ENCODE measurements around the gene ARMC5. TPM values are rescaled to one million over a fixed set of nuclear protein-coding genes. Genes with fewer than 3 reads are reported as not detected.
"Not testable (repeated sequence)": the region's sequence is repeated elsewhere in the genome, so short reads cannot be mapped to it uniquely, and the experiment has no call there.

Gene ARMC5
- total RNA-seq: 12.1 and 16.3 TPM in 2 replicates

GRCh38 chr16:31458844-31459686 is at the start of gene ARMC5:
ARMC5 (plus strand) TSS chr16:31459501; CDS start chr16:31459525, 24 bp downstream.
- peak; percentile 97 to 99 for DNase-seq (ENCODE audit: low read depth in 2 of 2)

GRCh38 chr16:31410082-31410481 is 49.2 kb upstream of the ARMC5 start:
- DNase-seq (ENCODE audit: low read depth in 2 of 2): no peak

- no peak for DNase-seq (ENCODE audit: low read depth in 2 of 2)
These were observed 48.1 kb upstream of the ARMC5 start for GRCh38 chr16:31411024-31411844.

GRCh38 chr16:31412750-31413149 is 46.6 kb upstream of the ARMC5 start:
- no peak for DNase-seq (ENCODE audit: low read depth in 2 of 2)

GRCh38 chr16:31413381-31413780 is 45.9 kb upstream of the ARMC5 start:
- no peak for DNase-seq (ENCODE audit: low read depth in 2 of 2)

- DNase-seq (ENCODE audit: low read depth in 2 of 2): no peak
These were observed 45.4 kb upstream of the ARMC5 start for GRCh38 chr16:31413943-31414342.

- DNase-seq (ENCODE audit: low read depth in 2 of 2): no peak
These were observed 44.6 kb upstream of the ARMC5 start for GRCh38 chr16:31414706-31415105.

GRCh38 chr16:31416371-31416770 is 42.9 kb upstream of the ARMC5 start:
- no peak for DNase-seq (ENCODE audit: low read depth in 2 of 2)

- not testable (repeated sequence) for DNase-seq (ENCODE audit: low read depth in 2 of 2)
These were observed 42.3 kb upstream of the ARMC5 start for GRCh38 chr16:31417036-31417435.

- no peak for DNase-seq (ENCODE audit: low read depth in 2 of 2)
These were observed 41.4 kb upstream of the ARMC5 start for GRCh38 chr16:31417916-31418315.

- no peak for DNase-seq (ENCODE audit: low read depth in 2 of 2)
These were observed 39.3 kb upstream of the ARMC5 start for GRCh38 chr16:31420037-31420436.

GRCh38 chr16:31421587-31421986 is 37.7 kb upstream of the ARMC5 start:
- no peak for DNase-seq (ENCODE audit: low read depth in 2 of 2)

GRCh38 chr16:31423241-31423640 is 36.1 kb upstream of the ARMC5 start:
- no peak for DNase-seq (ENCODE audit: low read depth in 2 of 2)

GRCh38 chr16:31423801-31424200 is 35.5 kb upstream of the ARMC5 start:
- DNase-seq (ENCODE audit: low read depth in 2 of 2): no peak

- DNase-seq (ENCODE audit: low read depth in 2 of 2): peak in 1 of 2 donors; percentile 14
These were observed 31.6 kb upstream of the ARMC5 start for GRCh38 chr16:31427441-31428278.

GRCh38 chr16:31428279-31428597 is 31.1 kb upstream of the ARMC5 start, which contains the start of gene COX6A2:
COX6A2 (minus strand) TSS chr16:31428360; CDS start chr16:31428325, 35 bp downstream.
- no peak for DNase-seq (ENCODE audit: low read depth in 2 of 2)

- no peak for DNase-seq (ENCODE audit: low read depth in 2 of 2)
These were observed 30.6 kb upstream of the ARMC5 start for GRCh38 chr16:31428638-31429247.

GRCh38 chr16:31429314-31429713 is 30.0 kb upstream of the ARMC5 start:
- DNase-seq (ENCODE audit: low read depth in 2 of 2): no peak

GRCh38 chr16:31429796-31430195 is 29.5 kb upstream of the ARMC5 start:
- DNase-seq (ENCODE audit: low read depth in 2 of 2): no peak

- no peak for DNase-seq (ENCODE audit: low read depth in 2 of 2)
These were observed 28.8 kb upstream of the ARMC5 start for GRCh38 chr16:31430380-31431052.

All from dermis microvascular lymphatic vessel endothelial cell (primary cell).